ENCODE data around the gene BNIP3.

GRCh38 chr10:131921184-131921583 is 60.5 kb downstream of the BNIP3 start:
- TF ChIP-seq CTCF (conservative IDR thresholded peaks at IDR 0.05): no peak
- TF ChIP-seq ZFX (IDR thresholded peaks at IDR 0.05): no peak

All from C4-2B (cell line).